Measurements from ENCODE around the gene SLC22A6.

DNA sequence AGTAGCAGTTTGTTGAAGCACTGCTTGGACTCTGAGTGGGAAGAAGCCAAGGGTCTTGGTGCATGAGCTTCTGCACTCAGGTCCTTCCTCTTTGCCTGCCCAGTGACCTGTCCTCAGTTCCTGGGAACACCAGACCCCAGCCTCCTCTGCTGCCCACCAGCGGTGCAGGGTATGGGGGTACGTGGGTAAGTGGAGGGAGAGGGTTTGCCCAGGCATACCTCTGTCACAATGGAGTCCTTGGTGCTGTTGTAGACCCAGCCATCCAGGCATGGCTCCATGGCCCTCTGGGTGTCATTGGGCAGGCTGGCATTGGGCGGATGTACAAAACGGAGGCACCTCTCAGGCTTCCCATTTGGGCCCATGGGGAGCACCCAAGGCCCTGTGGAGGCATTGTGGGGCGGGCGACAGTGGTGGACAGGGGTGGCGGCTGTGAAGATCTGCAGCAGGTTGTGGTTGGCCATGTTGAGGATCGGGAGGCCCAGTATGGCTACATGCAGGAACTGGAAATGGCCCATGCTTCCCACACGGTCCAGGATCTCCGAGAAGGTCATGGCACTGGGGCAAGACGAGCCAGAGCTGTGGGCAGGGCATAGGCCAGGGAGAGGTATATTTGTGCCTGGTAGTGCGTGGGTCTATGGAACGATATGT lies 29.8 kb upstream of the SLC22A6 start:
- TF ChIP-seq EZH2 (IDR thresholded peaks at IDR 0.05) (no peak), POLR2AphosphoS5 (IDR thresholded peaks at IDR 0.05; ENCODE audit: borderline replicate concordance, low read depth, low read length) (no peak), FOXP2 (optimal IDR thresholded peaks at IDR 0.05; ENCODE audit: control extremely low read depth, extremely low read length, insufficient read depth) (no peak)

All from SK-N-MC (cell line).